Activated B cell treated with CpG ODN at 0.5 μM for 24 hours (primary cell): Measurements from ENCODE around the gene BRD1. TPM values are rescaled to one million over a fixed set of nuclear protein-coding genes. Genes with fewer than 3 reads are reported as not detected.

Source experiments
- ATAC-seq: fragments of 200-7000 bp; cut with Tn5 transposase; one replicate; pipeline ENCODE4 v1.10.0; 2021; ENCODE audit warnings: low read depth, mild to moderate bottlenecking, moderate library complexity
- CTCF ChIA-PET: fragments of 350-600 bp; sonication (Branson Sonifier 250); formaldehyde crosslinking; loops from one replicate; lab custom pipeline; 2021; ENCODE audit warnings: antibody characterized with exemption; lab: Charles Lee
- POLR2A ChIA-PET: fragments of 350-600 bp; sonication (Branson Sonifier 250); formaldehyde crosslinking; loops from one replicate; lab custom pipeline; 2021; ENCODE audit warnings: antibody characterized with exemption; lab: Charles Lee
- DNase-seq: peaks from one replicate; pipeline ENCODE4 v3.0.0; 2022
- H3K27ac Mint-ChIP-seq: one replicate; pipeline ENCODE4 v1.8.0; 2020; ENCODE audit warnings: mixed read lengths
- H3K27me3 Mint-ChIP-seq: one replicate; pipeline ENCODE4 v1.8.0; 2021; ENCODE audit warnings: mixed read lengths
- H3K36me3 Mint-ChIP-seq: one replicate; pipeline ENCODE4 v1.8.0; 2021; ENCODE audit warnings: low read depth, mixed read lengths
- H3K4me1 Mint-ChIP-seq: one replicate; pipeline ENCODE4 v1.8.0; 2021; ENCODE audit warnings: mixed read lengths
- H3K4me3 Mint-ChIP-seq: one replicate; pipeline ENCODE4 v1.8.0; 2020; ENCODE audit warnings: mild to moderate bottlenecking, mixed read lengths
- H3K9me3 Mint-ChIP-seq: one replicate; pipeline ENCODE4 v1.8.0; 2020; ENCODE audit warnings: mixed read lengths
- intact Hi-C: fragments of 100-400 bp; cut with micrococcal nuclease; formaldehyde crosslinking; loops from one replicate; pipeline ENCODE4 v1.15.1; 2024
- total RNA-seq: library from RNA; stranded (reverse); gene quantifications from 2 replicates; pipeline ENCODE4 v1.2.3, GENCODE V29; 2022
- TF ChIP-seq, protein P1 (sequence below): fragments of 200-600 bp; IDR thresholded peaks from one replicate; pipeline ENCODE4 v1.8.0; 2022; ENCODE audit warnings: antibody characterized with exemption, mild to moderate bottlenecking

The BRD1 gene
- total RNA-seq, 1 donor from 2014 or later, result 45.8 TPM

DNA sequence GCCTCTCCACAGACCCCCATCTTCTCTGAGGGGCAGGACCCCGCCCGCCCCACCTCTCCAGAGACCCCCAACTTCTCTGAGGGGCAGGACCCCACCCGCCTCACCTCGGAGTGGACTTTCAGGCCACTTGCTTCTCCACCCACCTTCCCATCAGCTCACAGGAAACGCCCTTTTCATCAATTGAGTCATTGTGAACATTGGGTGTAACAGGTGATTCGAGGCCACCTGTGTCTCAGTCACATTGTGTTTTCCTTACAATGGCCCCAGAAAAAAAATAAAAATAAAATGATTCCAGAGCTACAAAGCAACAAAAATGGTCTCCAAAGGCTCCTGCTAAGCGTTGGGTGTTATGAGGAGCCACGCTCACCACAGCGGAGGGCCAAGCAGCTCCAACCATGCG lies 36.0 kb downstream of the BRD1 start:
- Mint-ChIP-seq H3K27me3 (no peaks in the 10 kb centered on the region), H3K27ac (no peak overlapping the region), H3K4me1 (peaks cover 15% of the 10 kb centered on the region), H3K9me3 (no peaks in the 10 kb centered on the region), H3K4me3 (no peak overlapping the region), H3K36me3 (peaks cover 83% of the 10 kb centered on the region)
- ATAC-seq (no peak), DNase-seq (no peak)
- ChIA-PET POLR2A (no interaction called here), CTCF (interaction anchor here (1.2 kb wide), 1 partner anchor 24 kb away, joined by 3 read pairs; no protein-coding TSS in a partner anchor)
- intact Hi-C loops, result no loop called here
- TF ChIP-seq, protein P1, sequence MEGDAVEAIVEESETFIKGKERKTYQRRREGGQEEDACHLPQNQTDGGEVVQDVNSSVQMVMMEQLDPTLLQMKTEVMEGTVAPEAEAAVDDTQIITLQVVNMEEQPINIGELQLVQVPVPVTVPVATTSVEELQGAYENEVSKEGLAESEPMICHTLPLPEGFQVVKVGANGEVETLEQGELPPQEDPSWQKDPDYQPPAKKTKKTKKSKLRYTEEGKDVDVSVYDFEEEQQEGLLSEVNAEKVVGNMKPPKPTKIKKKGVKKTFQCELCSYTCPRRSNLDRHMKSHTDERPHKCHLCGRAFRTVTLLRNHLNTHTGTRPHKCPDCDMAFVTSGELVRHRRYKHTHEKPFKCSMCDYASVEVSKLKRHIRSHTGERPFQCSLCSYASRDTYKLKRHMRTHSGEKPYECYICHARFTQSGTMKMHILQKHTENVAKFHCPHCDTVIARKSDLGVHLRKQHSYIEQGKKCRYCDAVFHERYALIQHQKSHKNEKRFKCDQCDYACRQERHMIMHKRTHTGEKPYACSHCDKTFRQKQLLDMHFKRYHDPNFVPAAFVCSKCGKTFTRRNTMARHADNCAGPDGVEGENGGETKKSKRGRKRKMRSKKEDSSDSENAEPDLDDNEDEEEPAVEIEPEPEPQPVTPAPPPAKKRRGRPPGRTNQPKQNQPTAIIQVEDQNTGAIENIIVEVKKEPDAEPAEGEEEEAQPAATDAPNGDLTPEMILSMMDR, result no peak

DNA sequence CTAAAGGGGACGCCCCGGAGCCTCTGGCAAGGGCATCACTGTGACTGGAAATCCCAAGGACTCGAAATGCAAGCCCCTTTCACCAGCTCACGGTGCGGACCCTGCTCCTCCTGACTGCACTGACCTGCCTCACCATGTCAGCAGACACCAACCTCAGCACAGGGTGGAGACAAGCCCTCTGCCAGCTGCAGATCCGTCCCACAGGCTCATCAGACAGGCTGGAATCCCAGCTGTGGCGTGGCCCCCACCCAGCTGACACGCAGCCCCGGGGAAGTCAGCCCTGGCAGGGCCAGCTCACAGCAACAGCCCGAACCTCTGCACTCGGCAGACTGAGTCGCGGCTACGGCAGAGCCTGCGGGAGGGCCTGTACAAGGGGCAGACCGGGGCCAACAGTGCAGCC lies 36.8 kb downstream of the BRD1 start:
- intact Hi-C loops, result no loop called here
- H3K9me3 Mint-ChIP-seq, result no peaks in the 10 kb centered on the region
- no peak for ATAC-seq
- no peak for DNase-seq
- peaks cover 15% of the 10 kb centered on the region for H3K4me1 Mint-ChIP-seq
- CTCF ChIA-PET, result interaction anchor here (1.2 kb wide), 1 partner anchor 23 kb away, joined by 3 read pairs; no protein-coding TSS in a partner anchor
- H3K4me3 Mint-ChIP-seq, result no peak overlapping the region
- peaks cover 83% of the 10 kb centered on the region for H3K36me3 Mint-ChIP-seq
- peak overlapping the region; percentile 14 for H3K27ac Mint-ChIP-seq
- POLR2A ChIA-PET, result no interaction called here
- TF ChIP-seq, protein P1, result no peak
- no peaks in the 10 kb centered on the region for H3K27me3 Mint-ChIP-seq

DNA sequence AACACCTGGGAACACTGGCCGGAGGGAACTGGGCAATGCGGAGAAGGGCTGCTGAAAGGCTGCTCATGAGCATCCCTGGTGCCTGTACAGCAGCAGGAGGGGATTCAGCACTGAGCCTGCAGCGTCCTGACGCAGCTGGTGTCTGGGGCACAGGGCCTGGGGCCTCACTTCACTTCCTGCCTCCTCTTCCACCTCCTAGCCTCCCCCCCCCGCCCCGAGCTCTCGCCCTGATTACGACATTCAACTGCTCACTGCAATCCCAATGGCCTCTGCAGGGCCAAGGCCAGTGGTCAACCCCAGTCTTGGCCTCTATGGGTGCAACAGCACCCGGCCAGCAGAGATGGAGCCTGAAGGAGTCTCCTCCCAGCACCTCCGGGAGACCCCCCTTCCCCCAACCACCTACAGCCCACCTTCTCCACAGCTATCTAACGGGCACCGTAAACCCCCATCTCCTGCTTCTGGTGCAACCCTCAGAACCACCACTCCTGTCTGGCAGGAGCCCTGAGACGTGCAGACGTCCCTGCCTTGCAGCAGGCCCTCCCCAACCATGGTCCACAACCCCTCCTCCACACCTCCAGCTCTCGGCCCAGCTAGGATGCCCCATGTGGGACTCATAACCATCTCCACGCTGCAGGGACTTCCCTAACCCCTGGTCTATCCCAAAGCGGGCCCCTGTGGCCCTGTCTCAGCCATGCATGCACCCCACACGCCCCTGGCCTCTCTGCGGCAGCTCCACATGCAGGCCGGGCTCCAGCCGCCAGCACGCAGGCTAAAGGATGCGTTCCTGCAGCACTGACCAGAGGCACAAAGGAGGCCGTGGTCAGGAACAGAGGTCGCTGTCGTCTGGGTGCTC lies 38.2 kb downstream of the BRD1 start:
- no peaks in the 10 kb centered on the region for H3K9me3 Mint-ChIP-seq
- TF ChIP-seq, protein P1, result no peak
- DNase-seq (no peak), ATAC-seq (no peak)
- H3K4me1 Mint-ChIP-seq, result peaks cover 15% of the 10 kb centered on the region
- H3K27ac Mint-ChIP-seq, result peak overlapping the region; percentile 42
- POLR2A ChIA-PET, result interaction anchor here (0.5 kb wide), 1 partner anchor 738 kb away, joined by 3 read pairs; no protein-coding TSS in a partner anchor
- CTCF ChIA-PET, result no interaction called here
- H3K4me3 Mint-ChIP-seq, result no peak overlapping the region
- intact Hi-C loops, result no loop called here
- no peaks in the 10 kb centered on the region for H3K27me3 Mint-ChIP-seq
- H3K36me3 Mint-ChIP-seq, result peaks cover 79% of the 10 kb centered on the region

DNA sequence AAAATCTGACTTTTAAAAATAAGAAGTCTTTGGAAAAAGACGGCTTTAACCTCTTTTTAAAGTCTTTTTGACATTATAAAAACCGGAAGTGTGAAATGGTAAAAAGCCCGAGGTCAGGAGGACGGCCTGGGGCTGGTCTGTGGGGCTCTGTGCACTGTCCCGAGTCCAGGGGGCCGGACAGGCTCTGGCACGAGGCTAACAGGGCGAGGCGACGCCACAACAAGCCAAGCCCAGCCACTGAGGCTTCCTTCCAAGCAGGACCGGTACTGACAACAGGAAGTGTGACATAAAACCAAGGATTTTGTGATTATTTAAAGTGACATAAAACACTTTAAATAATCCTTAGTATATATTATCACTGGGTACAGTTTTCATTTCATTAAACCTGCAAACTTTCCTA lies 39.2 kb downstream of the BRD1 start:
- ATAC-seq, result no peak
- POLR2A ChIA-PET, result no interaction called here

DNA sequence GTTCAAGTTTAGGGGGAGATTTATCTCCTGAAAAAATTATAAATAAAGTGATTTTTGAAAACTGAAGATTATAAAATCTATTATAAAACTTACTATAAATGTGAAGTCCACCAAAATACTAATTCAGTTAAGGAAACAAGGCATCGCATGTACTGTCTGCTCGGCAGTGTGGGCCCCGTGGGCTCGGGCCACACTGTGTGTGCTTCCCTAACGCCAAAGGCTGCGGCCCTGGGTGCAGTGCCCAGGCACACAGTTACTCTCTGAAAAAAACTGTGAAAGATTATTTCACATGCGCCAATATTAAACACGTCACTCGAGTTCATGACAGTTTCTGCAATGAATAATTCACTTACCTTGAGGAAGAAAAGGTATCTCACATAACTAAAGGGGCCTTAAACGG lies 39.8 kb downstream of the BRD1 start:
- Mint-ChIP-seq H3K36me3 (peaks cover 77% of the 10 kb centered on the region), H3K4me3 (no peak overlapping the region), H3K27me3 (no peaks in the 10 kb centered on the region), H3K4me1 (peaks cover 15% of the 10 kb centered on the region), H3K9me3 (no peaks in the 10 kb centered on the region), H3K27ac (no peak overlapping the region)
- ATAC-seq, result no peak
- TF ChIP-seq, protein P1, result no peak
- CTCF ChIA-PET, result no interaction called here
- DNase-seq, result no peak
- POLR2A ChIA-PET, result no interaction called here
- intact Hi-C loops, result no loop called here

More for the DNA sequence above, 39.2 kb downstream of the BRD1 start:
- CTCF ChIA-PET, result no interaction called here
- peaks cover 15% of the 10 kb centered on the region for H3K4me1 Mint-ChIP-seq
- TF ChIP-seq, protein P1, result no peak
- H3K27me3 Mint-ChIP-seq, result no peaks in the 10 kb centered on the region
- no peak overlapping the region for H3K4me3 Mint-ChIP-seq
- no peaks in the 10 kb centered on the region for H3K9me3 Mint-ChIP-seq
- peaks cover 77% of the 10 kb centered on the region for H3K36me3 Mint-ChIP-seq
- DNase-seq, result no peak
- no peak overlapping the region for H3K27ac Mint-ChIP-seq
- intact Hi-C loops, result no loop called here
